Hair follicle dermal papilla cell (primary cell): ENCODE data around the gene ATF7. TPM values are rescaled to one million over a fixed set of nuclear protein-coding genes. Genes with fewer than 3 reads are reported as not detected.

Experiments
- small RNA-seq: library from RNA; depleted of rRNA; stranded (forward); fragments of <200 nt; gene quantifications from one replicate; pipeline ENCODE3, GENCODE V24; 2012
- total RNA-seq: library from RNA; depleted of rRNA; stranded (reverse); fragments of >200 nt; gene quantifications from 2 replicates; pipeline ENCODE4 v1.2.3, GENCODE V29; 2012

Gene ATF7
- total RNA-seq, result 11.3 and 16.4 TPM in 2 replicates

DNA sequence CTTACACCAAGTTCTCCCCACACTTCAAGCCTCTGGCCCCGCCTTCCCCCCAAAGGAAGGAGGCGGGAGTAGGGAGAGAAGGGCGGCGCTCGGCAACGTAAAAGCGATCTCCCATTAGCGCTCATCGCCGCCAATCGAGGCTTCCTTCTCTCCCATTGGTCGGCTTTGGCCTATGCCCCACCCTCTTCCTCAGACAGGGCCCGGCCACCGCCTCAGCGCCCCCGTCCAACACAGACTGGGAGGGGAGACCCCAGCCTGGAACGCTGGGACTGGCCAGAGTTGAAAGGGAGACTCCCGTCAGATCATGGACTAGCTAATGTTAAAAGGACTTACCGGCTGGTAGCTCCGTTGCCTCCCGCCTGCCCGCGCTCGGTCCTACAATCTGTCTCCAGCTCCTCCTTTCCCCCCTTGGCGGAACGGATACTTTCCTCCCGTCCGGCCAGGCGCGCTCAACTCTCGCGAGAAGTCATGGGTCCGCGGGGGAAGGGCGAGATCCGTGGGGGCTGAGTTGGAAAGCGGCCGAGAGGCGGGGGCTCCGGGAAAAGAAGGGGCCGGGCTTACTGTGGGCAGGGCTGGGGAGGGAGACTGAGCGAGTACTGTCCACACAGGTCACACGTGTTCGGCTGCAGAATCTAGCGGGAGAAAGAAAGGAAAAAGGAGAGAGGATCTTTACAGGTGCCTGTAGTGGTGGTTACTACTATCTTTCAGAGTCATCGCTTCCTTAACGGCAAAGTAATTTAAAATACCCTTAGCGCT is at the start of gene ATF7:
TSS of gene ATF7 (minus strand) at position 437 of the 756 bp plus-strand sequence. CDS start 25,382 bp downstream, outside the sequence.

DNA sequence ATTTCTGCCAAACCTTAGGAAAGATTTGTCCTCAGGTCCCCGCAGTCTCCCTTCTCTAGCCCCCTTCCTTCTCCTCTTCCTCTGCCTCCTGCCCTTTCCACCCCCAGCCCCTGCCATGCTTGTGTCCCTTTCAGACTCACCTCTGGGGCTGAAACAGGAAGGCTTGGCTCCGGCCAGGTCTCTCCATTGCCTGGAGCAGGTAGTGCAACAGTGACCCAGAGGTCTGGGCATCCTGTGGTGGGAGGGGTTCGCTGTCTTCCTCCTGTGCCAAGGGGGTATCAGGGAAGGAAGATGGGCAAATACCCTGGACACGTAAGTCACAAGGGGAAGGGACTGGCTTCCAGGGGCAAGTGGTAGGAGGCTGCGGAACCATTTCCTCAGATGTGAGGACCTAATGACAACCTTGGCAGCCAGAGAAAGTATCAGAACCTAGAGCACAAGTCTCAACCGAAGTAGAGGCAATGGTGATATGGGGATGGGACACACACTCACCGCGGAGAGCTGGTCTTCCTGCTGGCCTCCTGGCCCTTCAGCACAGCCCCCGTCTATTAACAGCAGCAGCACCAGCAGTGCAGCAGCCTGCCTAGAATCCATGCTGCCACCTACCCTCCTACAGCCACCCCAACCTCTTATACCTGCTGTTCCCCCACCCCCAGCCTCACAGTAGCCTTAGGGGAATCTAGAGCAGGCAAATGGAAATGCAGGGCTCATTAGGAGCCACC is 119.1 kb downstream of the ATF7 start, which contains the start of gene NPFF:
TSS of gene NPFF (minus strand) at position 604 of the 722 bp plus-strand sequence. CDS start at position 594, 10 bp downstream.

DNA sequence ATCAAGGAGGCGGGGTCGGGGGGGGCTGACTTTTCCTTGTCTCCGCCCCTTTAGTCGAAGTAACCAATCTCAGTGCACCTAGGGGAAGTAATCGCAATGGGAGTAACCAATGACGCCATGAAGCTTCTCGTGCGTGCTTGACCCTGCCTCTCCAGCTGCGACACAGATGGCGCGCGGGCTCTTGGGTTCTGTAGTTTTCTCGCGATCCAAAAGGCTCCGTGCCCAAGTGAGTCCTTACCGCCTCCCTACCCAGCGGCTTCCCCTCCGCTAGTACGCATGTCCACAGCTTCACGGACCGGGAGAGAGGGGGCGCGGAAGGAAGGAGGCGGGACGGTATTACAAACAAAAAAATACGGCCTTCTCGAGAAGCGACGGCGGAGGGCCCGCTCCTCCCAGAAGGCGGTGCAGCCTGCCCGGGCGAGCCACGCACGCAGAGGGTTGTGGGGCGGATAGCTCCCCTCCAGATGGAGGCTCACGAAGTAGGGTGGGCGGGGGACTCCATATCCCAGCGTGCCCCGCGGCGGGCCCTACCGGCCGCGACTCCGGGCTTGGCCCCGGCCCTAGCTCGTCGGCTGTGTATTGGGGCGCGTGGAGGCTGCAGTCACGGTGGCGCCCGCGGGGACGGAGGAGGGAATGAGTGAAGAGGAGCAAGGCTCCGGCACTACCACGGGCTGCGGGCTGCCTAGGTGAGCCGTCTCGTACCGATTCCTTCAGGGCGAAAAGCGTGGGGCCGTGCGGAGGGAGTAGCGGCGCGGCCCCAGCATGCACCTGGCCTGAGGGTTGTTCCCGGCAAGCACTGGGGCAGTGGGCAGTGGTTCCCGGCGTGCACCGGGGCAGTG is 125.2 kb downstream of the ATF7 start, which contains the start of gene TARBP2:
TSS of gene TARBP2 (plus strand) at position 508 of the 839 bp plus-strand sequence. CDS start at position 634, 126 bp downstream.

DNA sequence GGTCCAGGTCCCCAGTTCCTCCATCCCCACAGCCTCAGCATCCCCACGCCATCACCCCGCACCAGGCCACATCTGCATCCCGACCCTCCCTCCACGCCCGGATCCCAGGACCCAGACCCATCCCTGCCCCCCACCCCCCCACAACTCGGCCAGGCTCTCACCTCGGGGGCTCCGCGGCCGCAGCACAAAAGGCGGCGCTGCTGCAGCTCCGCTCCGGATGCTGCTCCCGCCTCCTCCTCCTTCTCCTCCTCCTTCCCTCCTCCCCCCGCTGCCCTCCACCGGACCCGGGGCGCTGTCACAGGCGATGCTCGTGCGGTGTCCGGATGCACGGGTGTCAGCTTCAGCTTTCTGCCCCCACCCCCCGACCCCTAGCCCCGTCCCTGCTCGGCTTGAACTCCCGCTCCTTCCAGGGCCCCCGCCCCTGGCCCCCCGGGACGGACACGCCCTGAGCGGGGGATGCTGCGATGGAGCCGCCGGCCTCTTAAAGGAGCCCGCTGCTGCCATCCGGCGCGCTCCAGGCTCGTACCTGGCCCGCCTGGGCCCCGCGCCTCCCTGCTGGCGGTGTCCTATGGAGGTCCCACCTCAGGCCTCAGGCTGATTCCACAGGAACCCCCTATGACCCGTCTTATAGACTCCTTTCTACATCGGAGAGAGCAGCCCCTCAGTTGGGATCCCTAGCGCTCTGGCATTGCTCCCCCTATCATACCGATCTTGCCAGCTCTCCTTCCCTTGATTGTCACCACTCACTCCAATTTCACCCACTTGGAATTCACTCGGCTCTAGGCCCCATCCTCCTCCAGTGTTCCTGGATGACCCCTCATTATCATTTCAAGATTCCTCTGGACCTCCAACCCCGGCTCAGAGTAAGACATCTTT is 126.7 kb downstream of the ATF7 start, which contains the start of gene MAP3K12:
TSS of gene MAP3K12 (minus strand) at position 193 of the 876 bp plus-strand sequence. CDS start 12,067 bp downstream, outside the sequence.

Small RNAs within 50 kb of the gene (small RNA-seq; reads per million reads assigned to genes)
- not detected for gene AC023509.3

Other genes with a start within 250 kb of the ATF7 start
- 62.8 and 68.2 TPM in 2 replicates for gene SP1, start 246.2 kb downstream of the ATF7 start, total RNA-seq
- gene AMHR2, start 202.5 kb downstream of the ATF7 start, total RNA-seq, result not detected in 2 replicates
- 50.5 and 59.4 TPM in 2 replicates for gene PRR13, start 184.6 kb downstream of the ATF7 start, total RNA-seq
- 257 and 260 TPM in 2 replicates for gene PCBP2, start 174.3 kb downstream of the ATF7 start, total RNA-seq
- gene MAP3K12, start 126.9 kb downstream of the ATF7 start, total RNA-seq, result 51.5 and 53.5 TPM in 2 replicates
- 27.4 and 33.4 TPM in 2 replicates for gene TARBP2, start 125.1 kb downstream of the ATF7 start, total RNA-seq
- gene NPFF, start 118.9 kb downstream of the ATF7 start, total RNA-seq, result not detected in 2 replicates
- 82.6 and 128 TPM in 2 replicates for gene ATP5MC2, start 49.7 kb upstream of the ATF7 start, total RNA-seq
- 138 and 149 TPM in 2 replicates for gene CALCOCO1, start 101.1 kb upstream of the ATF7 start, total RNA-seq
- gene CISTR, start 125.6 kb upstream of the ATF7 start, total RNA-seq, result not detected in 2 replicates